NCI-H1694 treated with DMSO at 0.1 percent for 48 hours (cell line): ENCODE data around the gene NRROS.
"Not testable (repeated sequence)": the region's sequence is repeated elsewhere in the genome, so short reads cannot be mapped to it uniquely, and the experiment has no call there.

Experiments
- DNase-seq: peaks from one replicate; lab custom pipeline; 2025; lab: John Stamatoyannopoulos, UW

Gene NRROS

GRCh38 chr3:196639483-196640296 lies at the start of gene NRROS:
Gene NRROS, plus strand, starts transcription at chr3:196639694. Its CDS starts 14,846 bp downstream, at chr3:196654540.
- no peak for DNase-seq

- DNase-seq: no peak
Measured at GRCh38 chr3:196590279-196590678, 49.2 kb upstream of the NRROS start.

- DNase-seq: no peak
Measured at GRCh38 chr3:196596355-196596754, 43.1 kb upstream of the NRROS start.

- not testable (repeated sequence) for DNase-seq
Measured at GRCh38 chr3:196597971-196598733, 41.3 kb upstream of the NRROS start.

- DNase-seq: no peak
Measured at GRCh38 chr3:196599734-196600128, 39.8 kb upstream of the NRROS start.

GRCh38 chr3:196600359-196600758 lies 39.1 kb upstream of the NRROS start:
- DNase-seq: no peak

GRCh38 chr3:196602673-196603072 lies 36.8 kb upstream of the NRROS start:
- DNase-seq: no peak

- DNase-seq: no peak
Measured at GRCh38 chr3:196603683-196604082, 35.8 kb upstream of the NRROS start.

- no peak for DNase-seq
Measured at GRCh38 chr3:196604548-196604947, 34.9 kb upstream of the NRROS start.

GRCh38 chr3:196608693-196609092 lies 30.8 kb upstream of the NRROS start:
- no peak for DNase-seq

GRCh38 chr3:196609343-196609775 lies 30.1 kb upstream of the NRROS start:
- peak; percentile 61 for DNase-seq

- no peak for DNase-seq
Measured at GRCh38 chr3:196609805-196610515, 29.5 kb upstream of the NRROS start.

- DNase-seq: no peak
Measured at GRCh38 chr3:196611761-196612483, 27.6 kb upstream of the NRROS start.

- not testable (repeated sequence) for DNase-seq
Measured at GRCh38 chr3:196615234-196615633, 24.3 kb upstream of the NRROS start.

- DNase-seq: no peak
Measured at GRCh38 chr3:196617256-196617655, 22.2 kb upstream of the NRROS start.

GRCh38 chr3:196619223-196619622 lies 20.3 kb upstream of the NRROS start:
- no peak for DNase-seq

- DNase-seq: not testable (repeated sequence)
Measured at GRCh38 chr3:196619627-196620026, 19.9 kb upstream of the NRROS start.

GRCh38 chr3:196620161-196620604 lies 19.3 kb upstream of the NRROS start:
- no peak for DNase-seq

GRCh38 chr3:196620684-196621083 lies 18.8 kb upstream of the NRROS start:
- DNase-seq: no peak

GRCh38 chr3:196621611-196622010 lies 17.9 kb upstream of the NRROS start:
- DNase-seq: no peak

GRCh38 chr3:196624067-196624790 lies 15.3 kb upstream of the NRROS start:
- DNase-seq: no peak
